Hepatocyte (in vitro differentiated cells): Measurements from ENCODE around the gene LHFPL2. TPM values are rescaled to one million over a fixed set of nuclear protein-coding genes. Genes with fewer than 3 reads are reported as not detected.

Experiments
- DNase-seq: peaks from one replicate; pipeline ENCODE4 v3.0.0-alpha.2; 2016; ENCODE audit warnings: low spot score
- H2AFZ ChIP-seq: fragments of 200-600 bp; sonication (generic); 2 replicates; pipeline ENCODE4 v1.6.0; 2016; ENCODE audit warnings: antibody characterized with exemption, mild to moderate bottlenecking
- H3K27ac ChIP-seq: fragments of 200-600 bp; sonication (generic); 2 replicates; pipeline ENCODE4 v1.5.1; 2016; ENCODE audit warnings: mild to moderate bottlenecking
- H3K27me3 ChIP-seq: fragments of 200-600 bp; sonication (generic); 2 replicates; pipeline ENCODE4 v1.6.1; 2016
- H3K36me3 ChIP-seq: fragments of 200-600 bp; sonication (generic); replicated peaks from 2 replicates; pipeline ENCODE4 v1.5.1; 2016; ENCODE audit warnings: low read depth; ENCODE audit not compliant: insufficient read depth
- H3K4me1 ChIP-seq: fragments of 200-600 bp; sonication (generic); 2 replicates; pipeline ENCODE4 v1.5.1; 2016; ENCODE audit warnings: mild to moderate bottlenecking, moderate library complexity; ENCODE audit not compliant: insufficient read depth
- H3K4me2 ChIP-seq: fragments of 200-600 bp; sonication (generic); 2 replicates; pipeline ENCODE4 v1.6.0; 2016
- H3K4me3 ChIP-seq: fragments of 200-600 bp; sonication (generic); 2 replicates; pipeline ENCODE4 v1.5.1; 2016; ENCODE audit warnings: mild to moderate bottlenecking
- H3K79me2 ChIP-seq: fragments of 200-600 bp; sonication (generic); 2 replicates; pipeline ENCODE4 v1.6.0; 2017; ENCODE audit warnings: mild to moderate bottlenecking
- H3K9me2 ChIP-seq: fragments of 200-600 bp; sonication (generic); replicated peaks from 2 replicates; pipeline ENCODE4 v1.6.0; 2017; ENCODE audit warnings: mild to moderate bottlenecking; ENCODE audit not compliant: insufficient read depth
- H3K9me3 ChIP-seq: fragments of 200-600 bp; sonication (generic); 2 replicates; pipeline ENCODE4 v1.5.1; 2016; ENCODE audit warnings: low read depth, mild to moderate bottlenecking
- H4K20me1 ChIP-seq: fragments of 200-600 bp; sonication (generic); 2 replicates; pipeline ENCODE4 v1.6.0; 2016; ENCODE audit warnings: mild to moderate bottlenecking; ENCODE audit not compliant: insufficient read depth, poor library complexity, severe bottlenecking
- CTCF ChIP-seq: fragments of 200-600 bp; sonication (generic); IDR thresholded peaks from 2 replicates; pipeline ENCODE4 v1.5.1; 2016; ENCODE audit warnings: antibody characterized with exemption, mild to moderate bottlenecking; ENCODE audit not compliant: poor library complexity
- EZH2 ChIP-seq: fragments of 200-600 bp; sonication (generic); IDR thresholded peaks from 2 replicates; pipeline ENCODE4 v1.6.1; 2016; ENCODE audit warnings: antibody characterized with exemption, mild to moderate bottlenecking, borderline replicate concordance
- EZH2phosphoT487 ChIP-seq: fragments of 200-600 bp; sonication (generic); IDR thresholded peaks from one replicate; pipeline ENCODE4 v1.6.1; 2018; ENCODE audit warnings: antibody characterized with exemption, mild to moderate bottlenecking, low read depth, moderate library complexity; ENCODE audit not compliant: unreplicated experiment, severe bottlenecking
- whole genome bisulfite sequencing: methylation state at CpG from one replicate; pipeline ENCODE4 v1.1.6; 2016; ENCODE audit warnings: low lambda C conversion rate; ENCODE audit errors: missing lambda C conversion rate; 5-methylcytosine and 5-hydroxymethylcytosine counted together
- polyA plus RNA-seq: library from polyadenylated mRNA; unstranded; fragments of >200 nt; fragmentation: Nextera tagmentation; extraction: Ambion mirVana; gene quantifications from 2 replicates; pipeline ENCODE4 v1.2.1, GENCODE V29; 2016
- total RNA-seq: library from RNA; depleted of rRNA; stranded (reverse); fragments of >200 nt; gene quantifications from 2 replicates; pipeline ENCODE4 v1.2.3, GENCODE V29; 2014

Gene LHFPL2
- total and polyA plus RNA-seq, 2 experiments from 2014 or later: 15.6 to 39.9 TPM

- Histone ChIP-seq H3K27me3 (no peaks in the 10 kb centered on the region), H3K4me2 (no peak overlapping the region), H3K27ac (peak overlapping the region; percentile 8), H3K79me2 (peaks cover 71% of the 10 kb centered on the region), H3K4me1 (peaks cover 32% of the 10 kb centered on the region), H4K20me1 (no peaks in the 10 kb centered on the region), H3K9me3 (no peaks in the 10 kb centered on the region), H3K36me3 (no peaks in the 10 kb centered on the region), H3K4me3 (no peak overlapping the region), H2AFZ (no peak overlapping the region), H3K9me2 (no peaks in the 10 kb centered on the region)
- DNase-seq: no peak
- TF ChIP-seq EZH2 (no peak), EZH2phosphoT487 (no peak), CTCF (no peak)
- WGBS: 78% methylated on average over 3 of the region's 3 CpGs
These were observed 37.9 kb downstream of the LHFPL2 start for GRCh38 chr5:78610636-78611035.

DNA sequence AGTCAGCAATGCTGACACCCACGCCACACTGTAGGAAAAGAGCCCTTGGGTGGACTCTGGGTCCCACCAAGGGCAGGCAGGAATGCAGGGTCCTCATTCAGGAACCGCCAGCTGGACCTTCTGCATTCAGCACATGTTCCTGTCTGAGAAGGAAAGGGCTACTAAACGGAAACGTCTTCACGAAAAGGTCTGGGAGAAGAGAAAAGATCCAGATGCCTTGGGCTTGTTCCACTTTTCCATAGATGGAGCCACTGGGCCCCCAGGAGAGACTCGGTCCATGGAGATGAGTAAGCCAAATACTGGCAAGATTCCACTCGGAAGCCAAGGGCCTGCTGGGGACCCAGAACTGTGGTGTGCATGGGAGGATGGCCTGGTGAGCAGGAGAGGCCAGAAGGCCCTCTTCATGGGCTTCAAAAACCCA lies 38.4 kb downstream of the LHFPL2 start:
- TF ChIP-seq CTCF (no peak), EZH2phosphoT487 (no peak), EZH2 (no peak)
- no peak overlapping the region for H3K4me3 ChIP-seq
- H3K27ac ChIP-seq: no peak overlapping the region
- no peak overlapping the region for H3K4me2 ChIP-seq
- DNase-seq: no peak
- WGBS: 88% methylated on average over 7 of the region's 7 CpGs
- H4K20me1 ChIP-seq: no peaks in the 10 kb centered on the region
- peaks cover 37% of the 10 kb centered on the region for H3K4me1 ChIP-seq
- H3K79me2 ChIP-seq: peaks cover 72% of the 10 kb centered on the region
- no peaks in the 10 kb centered on the region for H3K9me2 ChIP-seq
- no peaks in the 10 kb centered on the region for H3K9me3 ChIP-seq
- H2AFZ ChIP-seq: no peak overlapping the region
- H3K36me3 ChIP-seq: no peaks in the 10 kb centered on the region
- no peaks in the 10 kb centered on the region for H3K27me3 ChIP-seq

DNA sequence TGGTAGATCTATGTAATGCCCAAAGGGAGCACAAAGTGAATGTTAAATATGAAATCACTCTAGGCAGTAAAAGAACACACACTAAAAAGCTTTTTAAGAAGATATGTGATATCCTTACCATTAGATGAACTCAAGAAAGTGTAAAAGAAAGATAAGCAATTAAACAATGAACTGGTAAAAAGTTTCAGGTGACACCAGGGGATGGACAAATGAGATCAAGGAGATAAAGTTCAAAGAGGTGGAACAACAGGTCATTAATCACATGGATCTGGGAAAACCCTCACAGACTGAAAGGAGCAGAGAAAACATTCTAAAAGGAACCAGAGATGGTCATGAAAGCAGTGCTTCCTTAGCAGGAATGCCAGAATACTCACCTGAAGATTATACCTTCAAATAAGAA lies 40.7 kb downstream of the LHFPL2 start:
- H3K79me2 ChIP-seq: peaks cover 65% of the 10 kb centered on the region
- no peaks in the 10 kb centered on the region for H4K20me1 ChIP-seq
- peaks cover 47% of the 10 kb centered on the region for H3K4me1 ChIP-seq

More for the DNA sequence above, 40.7 kb downstream of the LHFPL2 start:
- Histone ChIP-seq H3K9me2 (no peaks in the 10 kb centered on the region), H3K27ac (peak overlapping the region; percentile 37), H3K27me3 (no peaks in the 10 kb centered on the region), H3K4me3 (no peak overlapping the region), H3K36me3 (no peaks in the 10 kb centered on the region), H3K9me3 (no peaks in the 10 kb centered on the region), H2AFZ (no peak overlapping the region), H3K4me2 (no peak overlapping the region)
- TF ChIP-seq EZH2phosphoT487 (no peak), CTCF (no peak)
- no peak for DNase-seq
